NCI-H1105 treated with DMSO at 0.1 percent for 48 hours (cell line): Measurements from ENCODE around the gene ATP1B1.
A peak's percentile ranks its signal among the peaks of the same experiment; 100 is the strongest.

Source experiments
- DNase-seq: peaks from one replicate; lab custom pipeline; 2025; lab: John Stamatoyannopoulos, UW

Gene ATP1B1

DNA sequence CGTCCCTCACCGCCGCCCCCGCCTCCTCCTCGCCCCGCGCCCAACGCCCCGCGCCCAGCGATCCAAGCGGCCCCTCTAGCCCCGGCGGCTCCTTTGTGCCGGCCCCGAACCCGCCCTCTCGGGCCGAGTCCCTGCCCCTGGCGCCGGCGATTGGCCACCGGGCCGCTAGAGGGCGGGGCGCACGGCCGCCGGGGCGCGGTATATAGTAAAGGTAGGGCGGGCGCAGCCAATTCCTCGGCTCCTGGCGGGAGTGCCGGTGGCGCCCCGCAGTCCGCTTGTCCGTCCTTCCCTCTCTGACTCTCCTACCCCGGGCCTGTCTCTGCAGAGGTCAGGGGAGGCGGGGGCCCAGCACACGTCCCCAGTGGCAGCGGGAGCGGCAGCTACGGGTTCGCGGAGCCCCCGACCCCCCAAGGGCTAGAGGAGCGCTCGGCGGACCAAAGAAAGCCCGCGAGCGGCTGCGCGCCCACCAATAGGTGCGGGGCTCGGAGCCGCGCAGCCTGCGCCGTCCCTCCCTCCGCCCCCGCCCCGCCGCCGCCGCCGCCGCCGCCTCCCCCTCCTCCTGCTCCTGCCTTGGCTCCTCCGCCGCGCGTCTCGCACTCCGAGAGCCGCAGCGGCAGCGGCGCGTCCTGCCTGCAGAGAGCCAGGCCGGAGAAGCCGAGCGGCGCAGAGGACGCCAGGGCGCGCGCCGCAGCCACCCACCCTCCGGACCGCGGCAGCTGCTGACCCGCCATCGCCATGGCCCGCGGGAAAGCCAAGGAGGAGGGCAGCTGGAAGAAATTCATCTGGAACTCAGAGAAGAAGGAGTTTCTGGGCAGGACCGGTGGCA lies at the start of gene ATP1B1:
TSS of gene ATP1B1 (plus strand) at position 596 of the 826 bp plus-strand sequence. CDS start at position 736, 140 bp downstream.
- DNase-seq = peak; percentile 94

DNA sequence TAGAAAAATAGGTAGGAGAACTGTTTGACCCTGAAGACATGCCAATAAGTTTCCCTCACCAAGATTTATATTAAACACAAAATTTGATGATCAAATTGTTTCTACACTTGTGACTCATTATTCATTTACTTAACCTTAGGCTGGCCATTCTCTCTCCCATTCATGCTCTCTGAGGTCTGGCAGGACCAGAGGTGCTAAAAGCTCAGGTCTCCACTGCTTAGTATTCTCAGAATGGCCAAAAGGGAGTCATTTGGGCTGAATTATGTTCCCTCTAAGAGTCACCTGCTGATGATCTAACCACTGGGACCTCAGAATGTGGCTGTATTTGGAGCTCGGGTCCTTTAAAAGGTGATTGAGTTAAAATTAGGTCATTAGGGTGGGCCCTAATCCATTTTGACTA lies 47.1 kb upstream of the ATP1B1 start:
- DNase-seq = no peak

DNA sequence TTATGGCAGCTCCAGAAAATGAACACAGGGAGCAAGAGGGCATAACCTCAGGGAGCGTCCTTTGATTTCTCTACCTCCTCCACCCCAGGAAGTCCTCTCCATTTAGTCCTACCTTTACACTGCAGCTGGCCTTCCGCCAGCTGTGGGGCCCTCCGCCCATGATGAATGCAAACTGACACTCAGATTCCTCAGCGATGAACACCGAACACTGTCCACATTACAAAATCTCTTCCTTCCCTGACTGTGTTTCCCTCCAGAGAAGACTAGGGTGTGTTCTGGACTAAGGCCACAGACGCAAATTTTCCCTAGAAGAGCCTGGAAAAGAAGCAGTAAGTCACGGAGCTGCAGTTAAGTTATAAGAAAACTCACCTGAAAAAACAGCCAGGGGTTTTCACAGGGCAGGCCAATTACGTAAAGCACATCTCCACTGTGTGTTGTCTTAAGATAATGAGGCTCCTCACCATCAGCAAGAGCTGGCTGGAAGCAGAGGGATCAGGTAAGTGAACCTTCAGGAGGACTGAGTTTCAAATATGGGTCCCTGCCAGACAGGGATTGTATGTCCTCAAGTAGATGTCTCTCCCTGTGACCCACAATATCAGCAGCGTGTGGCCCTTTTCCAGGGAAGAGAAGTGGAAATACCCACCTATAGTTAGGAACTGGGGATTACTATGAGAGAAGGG lies 46.3 kb upstream of the ATP1B1 start:
- no peak for DNase-seq

DNA sequence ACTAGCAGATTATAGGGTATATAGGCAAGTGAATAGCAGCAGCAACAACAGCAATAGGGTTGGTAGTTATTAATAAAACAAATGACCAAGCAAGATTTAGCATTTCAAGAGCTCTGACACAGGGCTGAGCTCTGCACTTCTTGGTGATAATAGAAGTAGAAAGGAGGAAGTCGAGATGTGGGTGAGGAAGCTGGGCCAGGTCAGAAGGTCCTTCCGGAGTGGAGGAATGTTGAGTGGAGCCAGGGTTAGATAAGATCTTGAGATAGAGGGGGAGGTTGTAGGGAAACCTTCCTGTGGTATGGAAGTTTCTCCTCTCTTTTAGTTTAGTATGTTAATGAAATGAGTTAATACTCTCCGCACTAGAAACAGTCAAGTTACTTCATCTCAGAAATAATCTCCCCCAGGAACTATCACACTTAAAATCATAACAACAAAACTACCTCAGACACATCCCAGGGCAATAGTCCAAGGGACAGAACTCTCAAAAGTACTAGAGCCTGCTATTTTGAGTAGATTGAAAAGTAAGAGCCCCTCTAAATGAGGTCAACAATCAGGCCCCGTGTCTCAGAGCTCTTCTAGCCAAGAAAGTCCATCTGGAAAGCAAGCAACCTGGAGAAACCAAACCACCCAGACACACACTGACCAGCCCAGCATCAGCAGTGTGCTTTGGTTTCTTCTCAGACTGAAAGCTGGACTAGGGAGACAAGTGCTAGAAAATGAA lies 45.4 kb upstream of the ATP1B1 start:
- DNase-seq = no peak

DNA sequence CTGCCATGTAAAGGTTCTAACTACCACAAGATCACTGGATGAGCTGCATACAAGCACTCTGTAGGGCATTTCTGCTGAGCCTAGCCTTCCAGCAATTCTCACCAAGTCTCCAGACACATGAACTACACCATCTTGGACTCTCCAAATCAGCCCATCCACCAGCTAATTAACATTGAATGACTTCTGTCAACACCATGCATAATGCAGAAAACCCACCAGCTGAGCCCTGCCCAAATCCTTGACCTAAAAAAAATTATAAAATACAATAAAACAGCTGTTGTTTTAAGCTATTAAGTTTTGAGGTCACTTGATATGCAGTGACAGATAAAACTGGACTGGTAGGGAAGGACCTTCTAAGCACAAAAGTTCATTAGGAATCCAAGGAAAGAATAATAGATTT lies 44.3 kb upstream of the ATP1B1 start:
- no peak for DNase-seq

DNA sequence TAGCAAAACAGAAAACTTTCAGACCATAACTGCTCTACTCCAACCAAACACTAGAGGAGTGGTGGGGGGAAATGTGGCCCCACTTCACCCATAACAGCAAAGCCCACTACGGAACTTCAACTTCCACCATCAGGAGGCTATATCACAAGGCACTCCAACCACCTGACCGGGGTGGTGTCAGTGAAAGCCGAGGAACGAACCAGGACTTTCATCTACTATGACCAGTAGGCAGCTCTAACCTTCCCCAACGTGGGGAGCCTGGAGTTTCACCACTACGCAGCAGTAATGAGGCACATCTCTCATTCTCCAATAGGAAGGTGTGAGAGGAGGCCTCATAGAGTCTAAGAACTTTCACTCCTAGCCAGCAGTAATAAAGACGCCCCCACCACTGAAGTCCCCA lies 42.4 kb upstream of the ATP1B1 start:
- DNase-seq = no peak

DNA sequence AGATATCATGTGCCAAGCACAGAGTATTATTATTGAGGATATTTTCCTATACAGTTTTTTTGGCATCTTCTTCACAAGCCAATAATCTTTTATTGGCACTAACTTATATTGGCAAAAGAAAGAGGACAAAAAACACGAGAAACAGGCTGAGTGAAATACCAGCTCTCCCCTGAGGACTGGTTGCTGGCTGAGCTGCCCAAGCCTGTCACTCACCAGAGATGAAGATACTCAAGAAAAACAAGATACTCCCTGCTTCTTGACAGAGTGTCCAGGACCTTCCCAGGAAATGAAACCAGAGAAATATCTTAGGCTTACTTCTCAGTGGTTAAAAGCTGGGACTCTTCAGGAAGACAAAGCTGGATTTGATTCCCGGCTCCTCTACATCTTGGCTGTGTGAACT lies 35.9 kb upstream of the ATP1B1 start:
- no peak for DNase-seq

DNA sequence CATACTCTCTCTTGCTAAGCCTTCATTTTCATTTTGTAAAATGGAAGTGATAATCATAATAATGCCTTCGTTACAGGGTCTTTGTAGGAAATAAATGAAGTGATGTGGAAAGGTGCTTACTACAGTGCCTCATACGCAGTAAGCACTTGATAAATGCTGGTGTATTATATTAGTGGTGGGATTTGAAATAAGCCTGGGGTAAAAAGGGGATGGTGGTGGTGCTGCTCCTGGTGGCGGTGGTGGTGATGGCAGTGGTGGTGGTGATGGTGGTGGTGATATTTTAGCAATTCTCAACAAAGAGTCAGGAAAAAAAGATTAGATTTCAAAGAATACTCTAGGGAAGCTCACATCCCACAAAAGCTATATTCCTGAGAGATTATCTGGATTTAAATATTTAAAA lies 35.5 kb upstream of the ATP1B1 start:
- no peak for DNase-seq

DNA sequence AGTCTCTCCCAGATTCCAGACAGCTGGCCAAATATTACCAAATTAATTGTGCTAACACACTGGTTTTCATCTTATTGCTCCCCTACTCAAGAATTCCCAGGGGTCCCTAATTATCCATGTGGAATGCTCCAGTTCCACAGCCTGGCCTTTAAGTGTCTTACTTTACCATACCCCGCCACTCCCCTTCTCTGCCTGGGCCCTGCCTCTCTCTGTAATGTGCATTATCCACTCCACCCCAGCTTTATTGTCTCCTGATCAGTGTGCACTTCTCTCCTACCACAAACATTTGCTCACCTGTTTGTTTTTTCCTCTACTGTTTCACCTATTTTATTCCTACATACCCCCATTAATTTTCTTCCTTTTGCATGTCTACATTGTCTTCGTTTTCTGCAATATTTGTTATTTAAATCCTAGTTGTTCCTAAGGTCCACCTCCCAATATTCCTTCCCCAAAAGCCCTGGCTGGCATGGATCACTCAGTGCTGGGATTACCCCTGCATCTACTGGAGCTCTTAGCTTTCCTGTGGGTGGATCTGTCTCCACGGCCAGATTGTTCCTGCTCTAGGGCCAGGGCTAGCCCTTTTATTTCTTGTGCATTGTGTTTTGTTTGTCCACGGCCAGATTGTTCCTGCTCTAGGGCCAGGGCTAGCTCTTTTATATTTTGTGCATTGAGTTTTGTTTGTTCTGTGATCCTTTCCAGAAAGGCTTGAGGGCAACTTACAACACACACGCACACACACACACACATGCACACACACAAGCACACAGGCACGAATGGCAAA lies 33.4 kb upstream of the ATP1B1 start:
- DNase-seq = no peak

DNA sequence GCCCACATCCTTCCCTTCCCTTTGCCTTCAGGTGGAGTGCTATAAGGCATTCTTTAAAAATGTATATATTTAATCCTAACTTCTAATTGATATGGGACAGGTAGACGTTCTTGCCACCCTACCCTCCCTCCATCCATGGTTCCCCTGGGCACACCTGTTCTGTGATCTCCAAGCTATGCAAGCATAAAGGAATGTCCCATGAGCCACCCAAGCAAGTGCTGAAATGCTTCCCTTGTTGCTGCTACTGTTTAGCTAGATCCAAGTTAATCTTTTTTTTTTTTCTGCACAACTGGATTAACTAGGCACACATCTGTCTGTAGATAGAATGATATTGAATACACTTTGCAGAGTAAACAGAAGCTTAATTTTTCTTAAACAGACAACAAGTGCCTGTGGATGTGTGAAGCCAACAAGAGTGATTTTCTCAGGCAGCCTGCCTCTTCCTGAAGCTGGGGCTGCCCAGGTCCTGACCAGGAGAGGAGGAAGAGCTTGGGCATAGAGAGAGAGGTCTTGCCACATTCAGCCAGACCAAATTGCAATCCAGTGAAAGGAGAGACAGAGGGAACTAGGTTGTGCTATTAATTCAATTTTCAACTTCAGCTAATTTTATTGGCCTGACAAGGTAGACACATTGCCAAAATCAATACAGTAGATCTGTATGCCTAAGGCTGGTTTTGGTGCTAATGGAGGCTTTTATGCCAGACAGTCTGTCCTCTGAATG lies 28.2 kb upstream of the ATP1B1 start:
- no peak for DNase-seq

DNA sequence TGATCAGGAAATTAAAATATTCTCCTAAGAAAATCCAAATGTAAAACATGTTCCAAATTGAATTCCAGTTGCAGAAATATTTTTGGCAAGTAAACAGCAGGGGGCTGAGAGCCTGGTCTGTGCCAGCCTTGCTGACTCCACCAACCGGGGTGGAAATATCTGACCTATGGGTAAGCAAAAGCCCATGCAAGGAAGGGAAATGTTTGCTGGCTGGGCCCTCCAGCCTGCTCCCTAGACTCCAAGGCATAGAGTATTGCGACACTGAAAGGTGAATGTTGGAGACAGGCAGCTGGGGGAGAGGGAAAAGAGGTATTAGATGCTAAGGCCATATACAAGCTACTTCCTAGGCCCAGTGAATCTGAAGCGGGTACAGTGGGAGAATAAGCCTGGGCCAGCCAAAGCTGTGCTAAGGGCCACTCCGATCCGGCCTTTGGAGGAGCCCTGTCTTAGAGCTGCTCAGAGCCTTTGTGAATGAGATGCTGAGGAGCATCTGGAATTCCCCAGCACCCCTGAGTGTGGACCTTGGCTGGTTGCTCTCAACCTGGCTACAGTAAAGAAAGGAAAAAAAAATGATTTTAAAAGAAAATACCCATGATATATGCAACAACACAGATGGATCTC lies 24.9 kb upstream of the ATP1B1 start:
- DNase-seq = no peak

DNA sequence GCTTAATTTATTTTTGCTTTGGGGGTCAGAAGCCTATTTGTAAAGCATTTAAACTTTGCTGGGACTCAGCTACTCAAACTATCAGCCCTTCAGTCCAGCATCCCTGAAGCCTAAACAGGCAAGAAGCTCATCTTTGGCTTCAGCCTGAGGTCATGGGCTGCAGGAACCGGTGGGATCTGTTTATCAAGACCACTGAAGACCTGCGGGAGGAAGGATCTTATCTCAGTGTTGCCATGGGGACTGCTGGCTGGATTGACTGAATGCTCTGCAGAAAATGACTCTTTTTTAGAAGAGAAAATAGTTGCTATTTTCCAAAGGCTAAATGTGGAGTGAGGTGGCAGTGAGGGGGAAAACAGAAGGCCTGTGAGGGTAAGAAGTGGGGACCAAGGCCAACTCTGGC lies 20.6 kb upstream of the ATP1B1 start:
- DNase-seq = no peak

DNA sequence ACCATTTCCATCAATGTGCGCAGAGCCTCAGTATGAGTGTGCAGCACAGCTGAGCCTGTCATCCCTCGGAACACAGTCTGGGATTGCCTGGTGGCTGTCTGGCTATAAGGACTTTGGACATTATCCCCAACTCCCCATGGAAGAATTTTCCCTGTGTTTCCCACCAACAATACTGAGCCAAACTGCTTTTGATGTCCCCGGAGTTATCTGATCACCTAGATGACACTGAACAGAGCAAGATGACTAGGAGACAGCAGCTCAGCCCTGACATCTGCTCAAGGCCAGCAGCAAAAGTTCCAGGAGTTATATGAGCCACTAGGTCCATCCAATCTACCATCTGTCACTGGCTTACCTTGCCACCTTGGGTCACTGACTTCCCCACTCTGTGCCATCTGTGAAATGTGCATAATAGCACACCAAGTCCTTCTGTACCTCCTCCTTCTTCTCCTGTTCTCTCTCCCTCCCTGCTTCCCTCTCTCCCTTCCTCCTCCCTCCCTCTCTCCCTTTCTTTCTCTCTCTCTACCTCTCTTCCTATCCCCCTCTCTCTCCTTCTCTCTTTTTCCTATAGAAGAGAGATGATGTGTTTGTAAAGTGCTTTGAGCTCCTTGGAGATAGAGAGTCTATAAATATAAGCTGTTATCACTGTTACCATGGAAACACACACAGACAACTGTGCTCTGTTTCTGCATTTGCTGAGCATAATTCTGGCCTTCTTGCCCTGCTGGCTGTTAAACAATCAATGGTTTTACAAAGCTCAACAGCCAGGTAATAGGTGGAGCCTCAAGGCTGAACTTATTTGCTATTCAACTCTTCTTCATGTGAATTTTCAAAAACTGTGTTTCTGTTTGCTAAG lies 19.7 kb upstream of the ATP1B1 start:
- DNase-seq = peak; percentile 22

DNA sequence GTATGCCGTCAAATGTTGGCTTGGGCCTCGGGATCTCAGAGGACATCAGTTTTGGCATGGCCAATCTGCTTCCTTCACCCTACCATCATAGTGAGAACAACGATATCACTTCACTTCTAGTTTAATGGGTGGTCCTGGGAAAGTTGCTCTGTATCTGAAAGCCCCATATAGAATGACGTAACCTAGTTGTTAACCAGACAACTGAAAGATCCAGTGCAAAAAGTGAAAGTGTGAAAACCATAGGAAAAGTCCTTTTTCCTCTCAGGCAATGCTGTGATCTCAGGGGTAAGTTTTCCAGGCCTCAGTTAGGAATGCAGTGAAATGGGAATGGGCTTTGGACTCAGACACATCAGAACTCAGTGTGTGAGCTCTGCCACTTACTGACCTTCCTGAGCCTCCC lies 18.6 kb upstream of the ATP1B1 start:
- DNase-seq = no peak

DNA sequence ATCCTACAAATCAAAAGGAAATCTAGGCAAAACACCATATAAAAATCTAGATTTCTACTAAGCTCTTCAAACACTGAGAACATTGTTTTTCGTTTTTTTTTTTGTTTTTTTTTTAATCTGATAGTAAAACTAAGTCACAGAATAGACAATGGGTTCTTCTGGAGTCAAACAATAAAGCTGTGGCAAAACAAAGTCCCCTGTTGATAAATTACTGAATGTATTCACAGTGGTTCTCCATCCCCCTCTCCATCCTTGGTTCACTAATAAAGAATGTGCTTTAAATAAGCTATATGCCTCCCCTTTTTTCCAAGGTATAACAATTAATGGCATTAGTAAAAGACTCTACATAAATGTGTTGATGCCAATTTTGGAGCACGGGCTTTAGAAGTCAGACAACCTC lies 16.7 kb upstream of the ATP1B1 start:
- DNase-seq = no peak

DNA sequence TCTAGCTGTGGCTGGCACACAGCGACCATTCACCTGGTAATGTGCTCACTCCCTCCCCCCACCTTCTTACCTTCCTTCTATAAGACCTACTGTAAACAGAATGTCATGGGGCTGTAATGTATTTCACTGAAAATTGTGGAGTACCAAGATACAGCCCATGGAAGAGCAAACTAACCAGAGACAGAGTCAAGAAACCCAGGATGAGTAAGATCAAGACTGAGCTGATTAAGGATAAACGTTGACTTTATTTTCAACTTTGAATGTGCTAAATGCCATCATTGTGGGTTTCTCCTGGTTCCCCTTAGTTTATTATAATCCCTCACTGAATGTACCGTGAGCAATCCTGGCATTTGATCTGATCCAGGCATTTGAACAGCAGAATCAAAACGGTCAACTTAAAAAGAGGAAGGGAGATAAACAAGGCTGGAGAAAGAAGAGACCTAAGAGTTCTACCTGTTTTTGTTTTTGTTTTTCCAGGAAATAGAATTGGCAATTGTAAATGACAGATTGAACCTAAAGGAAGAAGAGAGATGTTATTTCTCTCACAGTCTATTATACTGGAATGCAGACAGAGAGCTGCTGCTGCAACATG lies 16.1 kb upstream of the ATP1B1 start:
- no peak for DNase-seq

DNA sequence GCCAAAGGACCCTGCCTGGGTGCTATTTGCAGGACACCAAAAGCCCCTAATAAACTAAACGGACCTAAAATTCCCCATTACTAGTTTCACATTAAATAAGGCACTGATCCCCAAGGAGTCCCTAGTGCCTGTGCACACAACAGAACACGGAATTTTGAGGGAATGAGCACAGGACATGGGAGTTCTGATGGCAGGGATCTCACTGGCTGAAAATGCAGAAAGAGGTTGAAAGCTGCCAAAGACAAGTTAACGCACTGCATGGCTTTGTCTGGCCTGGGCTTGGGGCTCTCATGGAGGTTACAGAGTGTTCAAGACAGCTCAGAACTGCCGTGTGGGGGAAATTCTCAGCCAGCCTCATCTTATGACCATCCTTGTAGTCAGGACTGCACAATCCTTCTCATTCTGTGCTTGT lies 15.6 kb upstream of the ATP1B1 start:
- DNase-seq = no peak

DNA sequence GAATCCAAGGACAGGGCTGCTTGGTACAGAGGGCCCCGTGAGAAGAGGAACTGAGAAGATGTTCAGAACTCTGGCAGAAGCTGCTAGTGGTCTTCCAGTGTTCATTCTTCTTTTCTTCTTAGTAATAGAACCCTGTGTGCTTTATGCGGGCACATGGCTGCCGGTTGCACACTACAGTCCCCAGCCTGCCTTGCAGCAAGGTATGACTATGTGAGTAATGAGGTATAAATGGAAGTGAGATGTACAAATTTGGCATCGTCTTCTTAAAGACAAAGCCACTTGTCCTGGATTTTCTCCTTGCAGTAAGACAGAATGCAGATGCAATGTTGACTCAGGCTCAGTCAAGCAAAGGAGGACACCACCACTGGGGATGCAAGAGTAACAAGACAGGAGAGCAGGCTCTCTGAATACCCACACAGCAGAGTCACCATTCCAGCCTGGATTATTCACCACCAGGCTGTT lies 15.0 kb upstream of the ATP1B1 start:
- no peak for DNase-seq

DNA sequence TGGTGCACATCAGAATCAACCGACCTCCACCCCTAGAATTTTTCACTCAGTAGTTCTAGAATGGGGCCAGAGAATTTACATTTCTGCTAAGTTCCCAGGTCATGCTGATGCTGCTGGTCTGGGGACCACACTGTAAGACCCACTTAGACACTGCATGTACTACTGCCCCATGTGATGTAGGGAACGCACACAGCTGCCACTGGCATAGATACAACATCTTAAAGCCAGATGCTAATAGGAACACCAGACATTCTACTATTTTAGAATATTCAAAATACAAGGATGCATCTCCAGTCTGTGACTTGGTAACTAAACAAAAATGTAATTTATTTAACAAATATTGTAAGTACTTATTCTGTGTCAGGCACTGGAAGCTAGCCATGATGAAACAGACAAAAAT lies 14.1 kb upstream of the ATP1B1 start:
- DNase-seq = no peak
